IMR-90 (cell line): ENCODE results near the gene IVL. TPM values are rescaled to one million over a fixed set of nuclear protein-coding genes. Genes with fewer than 3 reads are reported as not detected.

Experiments
- ATAC-seq: fragments of 200-7000 bp; cut with Tn5 transposase; 2 replicates; pipeline ENCODE4 v1.9.1; 2020; ENCODE audit warnings: low read depth, mild to moderate bottlenecking, moderate library complexity
- BruUV-seq: library from RNA; stranded (reverse); fragments of 400-500 nt; replicated peaks from 2 replicates; lab custom pipeline; 2021; lab: Mats Ljungman, UMichigan
- CTCF ChIA-PET: fragments of 300-600 bp; formaldehyde crosslinking; extraction: SDS; loops from one replicate; lab custom pipeline; 2021; ENCODE audit warnings: antibody characterized with exemption; lab: Yijun Ruan, JAX
- POLR2A ChIA-PET: fragments of 300-600 bp; sonication (Branson Sonifier 250); formaldehyde crosslinking; loops from one replicate; lab custom pipeline; 2022; ENCODE audit warnings: antibody characterized with exemption; ENCODE audit not compliant: unreplicated experiment; lab: Charles Lee
- DNase-seq: peaks from one replicate; pipeline ENCODE4 v3.0.0; 2013
- H2AFZ ChIP-seq: replicated peaks from 2 replicates; pipeline ENCODE3; 2013; ENCODE audit warnings: low read length, mild to moderate bottlenecking; ENCODE audit not compliant: poor library complexity
- H2AK5ac ChIP-seq: 2 replicates; pipeline ENCODE4 v1.6.1; 2013; ENCODE audit warnings: low read depth, low read length, inconsistent platforms
- H2AK9ac ChIP-seq: replicated peaks from 2 replicates; pipeline ENCODE3; 2013; ENCODE audit warnings: mild to moderate bottlenecking, low read depth, low read length, moderate library complexity; ENCODE audit not compliant: poor library complexity
- H2BK120ac ChIP-seq: 2 replicates; pipeline ENCODE4 v1.6.1; 2013; ENCODE audit warnings: low read depth, low read length, inconsistent platforms
- H2BK15ac ChIP-seq: 3 replicates; pipeline ENCODE4 v1.6.1; 2013; ENCODE audit warnings: low read depth, low read length, inconsistent platforms
- H2BK20ac ChIP-seq: 2 replicates; pipeline ENCODE4 v1.6.1; 2013; ENCODE audit warnings: low read depth, mild to moderate bottlenecking, inconsistent platforms, low read length, moderate library complexity
- H2BK5ac ChIP-seq: 2 replicates; pipeline ENCODE4 v1.6.1; 2013; ENCODE audit warnings: mild to moderate bottlenecking, low read depth, low read length, inconsistent platforms; ENCODE audit not compliant: poor library complexity, severe bottlenecking
- H3K14ac ChIP-seq: replicated peaks from 2 replicates; pipeline ENCODE4 v1.6.1; 2013; ENCODE audit warnings: low read depth, low read length, inconsistent platforms
- H3K18ac ChIP-seq: 2 replicates; pipeline ENCODE4 v1.6.1; 2013; ENCODE audit warnings: low read depth, low read length, control low read depth
- H3K23ac ChIP-seq: 2 replicates; pipeline ENCODE4 v1.6.1; 2013; ENCODE audit warnings: low read depth, low read length, inconsistent platforms
- H3K27ac ChIP-seq: 2 replicates; pipeline ENCODE4 v1.5.1; 2013; ENCODE audit warnings: mild to moderate bottlenecking, control low read depth, low read length; ENCODE audit not compliant: insufficient read depth
- H3K27me3 ChIP-seq: 2 replicates; pipeline ENCODE4 v1.6.1; 2013; ENCODE audit warnings: low read length; ENCODE audit not compliant: control insufficient read depth, insufficient read depth
- H3K36me3 ChIP-seq: 2 replicates; pipeline ENCODE4 v1.6.1; 2013; ENCODE audit warnings: low read length, mixed read lengths; ENCODE audit not compliant: control insufficient read depth, insufficient read depth
- H3K4ac ChIP-seq: 2 replicates; pipeline ENCODE4 v1.6.1; 2013; ENCODE audit warnings: low read depth, low read length, inconsistent platforms
- H3K4me1 ChIP-seq: 2 replicates; pipeline ENCODE4 v1.6.1; 2013; ENCODE audit warnings: low read length, mixed read lengths; ENCODE audit not compliant: control insufficient read depth, insufficient read depth
- H3K4me2 ChIP-seq: 2 replicates; pipeline ENCODE4 v1.6.1; 2013; ENCODE audit warnings: low read depth, mild to moderate bottlenecking, control low read depth, low read length, moderate library complexity
- H3K4me3 ChIP-seq: 2 replicates; pipeline ENCODE4 v1.5.1; 2013; ENCODE audit warnings: low read depth, mild to moderate bottlenecking, control low read depth, low read length, moderate library complexity; ENCODE audit not compliant: insufficient read depth
- H3K56ac ChIP-seq: 2 replicates; pipeline ENCODE4 v1.6.1; 2013; ENCODE audit warnings: low read length, inconsistent platforms; ENCODE audit not compliant: insufficient read depth; ENCODE audit errors: extremely low read depth
- H3K79me1 ChIP-seq, 2 experiments: 2 replicates each; pipeline ENCODE4 v1.6.1; 2013; ENCODE audit warnings: low read length in 2 of 2, inconsistent platforms in 1 of 2, low read depth in 1 of 2
- H3K9ac ChIP-seq: 2 replicates; pipeline ENCODE4 v1.6.1; 2013; ENCODE audit warnings: low read depth, low read length, control low read depth
- H3K9me1 ChIP-seq: 2 replicates; pipeline ENCODE4 v1.6.1; 2013; ENCODE audit warnings: low read length, inconsistent platforms; ENCODE audit not compliant: insufficient read depth
- H3K9me3 ChIP-seq: 2 replicates; pipeline ENCODE4 v1.6.1; 2013; ENCODE audit warnings: low read length; ENCODE audit not compliant: control insufficient read depth, insufficient read depth
- H4K20me1 ChIP-seq: 2 replicates; pipeline ENCODE4 v1.6.1; 2013; ENCODE audit warnings: low read length, inconsistent platforms; ENCODE audit not compliant: insufficient read depth
- H4K5ac ChIP-seq: 2 replicates; pipeline ENCODE4 v1.6.1; 2013; ENCODE audit warnings: mild to moderate bottlenecking, low read depth, low read length, control low read depth
- H4K8ac ChIP-seq, 2 experiments: 2 replicates each; pipeline ENCODE4 v1.6.1; 2013; ENCODE audit warnings: low read depth in 2 of 2, low read length in 2 of 2, control low read depth in 1 of 2, inconsistent platforms in 1 of 2
- H4K91ac ChIP-seq: 2 replicates; pipeline ENCODE4 v1.6.1; 2013; ENCODE audit warnings: low read depth, low read length, inconsistent platforms; ENCODE audit not compliant: insufficient read depth
- BHLHE40 ChIP-seq: fragments of 150-350 bp; IDR thresholded peaks from 2 replicates; pipeline ENCODE4 v1.6.1; 2016; ENCODE audit warnings: mild to moderate bottlenecking, low read depth, low read length
- CEBPB ChIP-seq: IDR thresholded peaks from 2 replicates; pipeline ENCODE4 v1.6.1; 2012; ENCODE audit warnings: low read depth, low read length, improper control_type of control experiment
- CTCF ChIP-seq: conservative IDR thresholded peaks from 2 replicates; pipeline ENCODE4 v1.5.1; 2012; ENCODE audit warnings: mild to moderate bottlenecking, low read depth, low read length, improper control_type of control experiment
- ELK1 ChIP-seq: fragments of 150-350 bp; IDR thresholded peaks from 2 replicates; pipeline ENCODE4 v1.6.1; 2016; ENCODE audit warnings: low read depth, mild to moderate bottlenecking, low read length, moderate library complexity, borderline replicate concordance
- FOS ChIP-seq: fragments of 150-350 bp; IDR thresholded peaks from 2 replicates; pipeline ENCODE4 v1.6.1; 2016; ENCODE audit warnings: low read depth, low read length
- MAFK ChIP-seq: IDR thresholded peaks from 2 replicates; pipeline ENCODE4 v1.6.1; 2012; ENCODE audit warnings: low read depth, low read length, improper control_type of control experiment
- MAZ ChIP-seq: IDR thresholded peaks from 2 replicates; pipeline ENCODE4 v1.6.1; 2012; ENCODE audit warnings: low read depth, mild to moderate bottlenecking, low read length, improper control_type of control experiment, moderate library complexity, borderline replicate concordance
- MXI1 ChIP-seq: IDR thresholded peaks from 2 replicates; pipeline ENCODE4 v1.6.1; 2012; ENCODE audit warnings: low read depth, mild to moderate bottlenecking, low read length, moderate library complexity, borderline replicate concordance
- NFE2L2 ChIP-seq: fragments of 150-350 bp; IDR thresholded peaks from 2 replicates; pipeline ENCODE4 v1.6.1; 2016; ENCODE audit warnings: low read depth, mild to moderate bottlenecking, low read length
- RFX5 ChIP-seq: IDR thresholded peaks from 2 replicates; pipeline ENCODE4 v1.8.0; 2012; ENCODE audit warnings: low read depth, mild to moderate bottlenecking, low read length, moderate library complexity
- SMC3 ChIP-seq: fragments of 150-350 bp; IDR thresholded peaks from 2 replicates; pipeline ENCODE4 v1.6.1; 2016; ENCODE audit warnings: low read depth, mild to moderate bottlenecking, antibody characterized with exemption, low read length, moderate library complexity
- USF2 ChIP-seq: fragments of 150-350 bp; IDR thresholded peaks from 2 replicates; pipeline ENCODE4 v1.6.1; 2017; ENCODE audit warnings: mild to moderate bottlenecking, antibody characterized with exemption, low read length, low read depth
- WGBS, 2 experiments: methylation state at CpG; one replicate each; pipeline versions ENCODE4 v1.1.5 to v1.1.7; 2013; ENCODE audit warnings: missing lambda C conversion rate in 2 of 2; ENCODE audit not compliant: insufficient read length in 1 of 2; ENCODE audit errors: extremely low coverage in 2 of 2; 5-methylcytosine and 5-hydroxymethylcytosine counted together
- dilution Hi-C: fragments of 300-500 bp; cut with HindIII; formaldehyde crosslinking; loops from one replicate; pipeline ENCODE4 v1.14.3; 2018; ENCODE audit warnings: low sequenced_read_pairs; ENCODE audit not compliant: unreplicated experiment
- in situ Hi-C: fragments of 300-500 bp; cut with MboI; formaldehyde crosslinking; loops from 3 replicates; pipeline ENCODE4 v1.14.3; 2019; ENCODE audit warnings: low sequenced_read_pairs, inconsistent platforms, mixed read lengths
- intact Hi-C: fragments of 100-400 bp; cut with micrococcal nuclease; formaldehyde crosslinking; loops from 2 replicates; pipeline ENCODE4 v1.10.0; 2022
- polyA plus RNA-seq, 3 experiments: library from polyadenylated mRNA; depleted of rRNA; stranded (reverse); fragments of >200 nt; gene quantifications; 2 replicates each; pipeline ENCODE4 v1.2.3, GENCODE V29; 2012; ENCODE audit warnings: low replicate concordance in 1 of 3
- total RNA-seq: library from RNA; depleted of rRNA; stranded (reverse); fragments of >200 nt; gene quantifications from 2 replicates; pipeline ENCODE4 v1.2.3, GENCODE V29; 2012

Gene IVL
- total and polyA plus RNA-seq, 2 of the 4 experiments (the other 2 are of a cell fraction): not detected

- H2BK120ac ChIP-seq: no peak overlapping the region
- no peaks in the 10 kb centered on the region for H3K9me1 ChIP-seq
- no peak overlapping the region for H3K23ac ChIP-seq
- no peak overlapping the region for H4K8ac ChIP-seq
- no peak overlapping the region for H3K9ac ChIP-seq
- H3K18ac ChIP-seq: no peak overlapping the region
- CTCF ChIA-PET: no interaction called here
- H4K91ac ChIP-seq: no peak overlapping the region
- H2AFZ ChIP-seq: no peak overlapping the region
- no peak overlapping the region for H3K27ac ChIP-seq
- H3K4ac ChIP-seq: no peak overlapping the region
- H4K5ac ChIP-seq: no peak overlapping the region
- H2AK9ac ChIP-seq: no peak overlapping the region
- DNase-seq: no peak
- H2AK5ac ChIP-seq: no peak overlapping the region
- no peak overlapping the region for H2BK20ac ChIP-seq
- no peak overlapping the region for H2BK5ac ChIP-seq
- H3K36me3 ChIP-seq: no peaks in the 10 kb centered on the region
- H3K4me1 ChIP-seq: no peaks in the 10 kb centered on the region
- H3K4me2 ChIP-seq: no peak overlapping the region
- dilution Hi-C loops: no loop called here
- no peak overlapping the region for H2BK15ac ChIP-seq
- H3K79me1 ChIP-seq: no peaks in the 10 kb centered on the region
- BruUV-seq: no TSS peak
- no peaks in the 10 kb centered on the region for H3K9me3 ChIP-seq
- H3K14ac ChIP-seq: no peak overlapping the region
- 34% methylated on average over 2 of the region's 5 CpGs; no CpG with 5 or more reads in 1 of the 2 experiments for WGBS, 2 experiments
- ATAC-seq: no peak
- H3K4me3 ChIP-seq: no peak overlapping the region
- intact Hi-C loops: no loop called here
- H3K27me3 ChIP-seq: no peaks in the 10 kb centered on the region
- no peaks in the 10 kb centered on the region for H4K20me1 ChIP-seq
- H3K56ac ChIP-seq: no peak overlapping the region
- in situ Hi-C loops: no loop called here
- TF ChIP-seq RFX5: no peak
- no peak for TF ChIP-seq FOS
- no peak for TF ChIP-seq MAZ
- TF ChIP-seq NFE2L2: no peak
- no peak for TF ChIP-seq MAFK
- no peak for TF ChIP-seq ELK1
- TF ChIP-seq USF2: no peak
- no peak for TF ChIP-seq CEBPB
- no peak for TF ChIP-seq CTCF
- no peak for TF ChIP-seq MXI1
- TF ChIP-seq BHLHE40: no peak
- no peak for TF ChIP-seq SMC3
- POLR2A ChIA-PET: no interaction called here
Observed at GRCh38 chr1:152912900-152913299, 4.6 kb downstream of the IVL start.
